ENCODE measurements around the gene TRAF3IP3.

GRCh38 chr1:209710093-209710492 lies 45.8 kb upstream of the TRAF3IP3 start:
- TF ChIP-seq MAX (IDR thresholded peaks at IDR 0.05) (no peak), RAD21 (IDR thresholded peaks at IDR 0.05; ENCODE audit: low read depth) (no peak), REST (IDR thresholded peaks at IDR 0.05; ENCODE audit: low read depth) (no peak), ZBTB7A (IDR thresholded peaks at IDR 0.05; ENCODE audit: low read depth) (no peak), CREB1 (IDR thresholded peaks at IDR 0.05; ENCODE audit: low read depth) (no peak), EP300 (IDR thresholded peaks at IDR 0.05; ENCODE audit: borderline replicate concordance) (no peak)
